ENCODE measurements around the gene DEGS1. TPM values are rescaled to one million over a fixed set of nuclear protein-coding genes. Genes with fewer than 3 reads are reported as not detected.

The DEGS1 gene
- 65.6 TPM for total RNA-seq

DNA sequence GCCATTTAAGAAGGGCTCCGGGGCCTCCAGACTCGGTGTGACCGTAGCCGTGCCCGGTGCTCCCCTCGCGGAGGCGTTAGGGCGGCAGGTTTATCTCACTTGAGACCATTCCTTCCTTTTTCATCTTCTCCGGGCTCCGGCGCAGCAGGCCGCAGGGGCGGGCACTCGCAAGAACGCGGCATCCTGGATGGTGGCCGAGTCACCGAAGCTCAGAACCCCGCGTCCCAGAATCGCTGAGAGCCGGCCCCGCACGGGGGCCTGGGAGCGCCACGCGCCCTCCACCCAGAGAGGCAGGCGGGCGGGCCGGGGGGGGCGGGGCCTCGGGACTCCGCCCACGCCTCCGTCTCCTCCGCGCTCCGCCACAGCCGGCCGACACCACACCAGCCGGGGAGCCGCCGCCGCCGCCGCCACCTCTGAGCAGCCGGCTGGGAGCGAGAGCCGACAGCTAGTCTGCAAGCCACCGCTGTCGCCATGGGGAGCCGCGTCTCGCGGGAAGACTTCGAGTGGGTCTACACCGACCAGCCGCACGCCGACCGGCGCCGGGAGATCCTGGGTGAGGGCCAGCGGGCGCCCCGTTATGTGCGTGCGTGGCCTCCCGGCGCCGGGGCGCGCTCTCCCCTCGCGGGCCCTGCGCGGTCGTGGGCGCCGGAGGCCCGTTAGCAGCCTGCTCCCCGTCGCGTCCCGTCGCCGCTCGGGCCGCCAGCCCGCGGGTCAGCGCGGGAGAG lies at the start of gene DEGS1:
Gene DEGS1 (plus strand): TSS at position 375 of the 725 bp plus-strand sequence. CDS start 97 bp downstream, at position 472.
- DNase-seq (ENCODE audit: low spot score in 2 of 2): peak; percentile 95 to 98
- no peak for FAIRE-seq

GRCh38 chr1:224133741-224134299 lies 49.2 kb upstream of the DEGS1 start:
- DNase-seq (ENCODE audit: low spot score in 2 of 2) (no peak), FAIRE-seq (no peak)

DNA sequence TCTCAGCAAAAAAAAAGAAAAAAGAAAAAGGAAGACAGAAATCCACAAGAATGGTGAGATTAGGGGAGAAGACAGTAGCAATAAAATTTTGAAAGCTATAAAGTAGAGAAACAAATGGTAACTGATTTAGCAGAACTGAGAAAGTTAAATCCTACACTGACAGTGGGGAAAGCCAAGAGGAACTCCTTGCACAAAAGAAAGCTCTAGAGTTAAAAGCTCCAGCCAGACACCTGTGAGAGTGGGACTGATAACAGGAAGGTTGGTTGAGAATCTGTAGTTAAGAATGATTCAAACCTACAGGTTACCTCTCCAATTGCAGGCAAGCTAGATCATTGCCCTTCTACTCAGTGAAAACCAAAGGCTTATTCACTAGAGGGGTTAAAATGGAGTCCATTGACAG lies 45.5 kb upstream of the DEGS1 start:
- FAIRE-seq: no peak
- DNase-seq (ENCODE audit: low spot score in 2 of 2): no peak

- FAIRE-seq (no peak), DNase-seq (ENCODE audit: low spot score in 2 of 2) (no peak)
These were observed 44.8 kb upstream of the DEGS1 start for GRCh38 chr1:224138198-224138597.

DNA sequence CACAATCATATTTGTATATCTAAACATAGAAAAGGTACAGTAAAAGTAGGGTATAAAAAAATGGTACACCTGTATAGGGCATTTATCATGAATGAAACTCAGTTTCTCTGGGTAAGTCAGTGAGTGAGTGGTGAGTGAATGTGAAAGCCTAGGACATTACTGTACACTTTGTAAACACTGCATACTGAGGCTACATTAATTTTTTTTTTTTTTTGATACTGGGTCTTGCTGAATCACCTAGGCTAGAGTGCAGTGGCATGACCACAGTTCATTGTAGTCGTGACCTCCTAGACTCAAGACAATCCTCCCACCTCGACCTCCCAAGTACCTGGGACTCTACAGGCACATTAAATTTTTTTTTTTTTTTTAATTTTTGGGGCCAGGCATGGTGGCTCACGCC lies 41.3 kb upstream of the DEGS1 start:
- no peak for DNase-seq (ENCODE audit: low spot score in 2 of 2)

GRCh38 chr1:224149709-224150108 lies 33.3 kb upstream of the DEGS1 start:
- DNase-seq (ENCODE audit: low spot score in 2 of 2) (no peak), FAIRE-seq (no peak)

More for the DNA sequence above, 41.3 kb upstream of the DEGS1 start:
- no peak for FAIRE-seq

- DNase-seq (ENCODE audit: low spot score in 2 of 2): no peak
- no peak for FAIRE-seq
These were observed 31.9 kb upstream of the DEGS1 start for GRCh38 chr1:224151117-224151516.

DNA sequence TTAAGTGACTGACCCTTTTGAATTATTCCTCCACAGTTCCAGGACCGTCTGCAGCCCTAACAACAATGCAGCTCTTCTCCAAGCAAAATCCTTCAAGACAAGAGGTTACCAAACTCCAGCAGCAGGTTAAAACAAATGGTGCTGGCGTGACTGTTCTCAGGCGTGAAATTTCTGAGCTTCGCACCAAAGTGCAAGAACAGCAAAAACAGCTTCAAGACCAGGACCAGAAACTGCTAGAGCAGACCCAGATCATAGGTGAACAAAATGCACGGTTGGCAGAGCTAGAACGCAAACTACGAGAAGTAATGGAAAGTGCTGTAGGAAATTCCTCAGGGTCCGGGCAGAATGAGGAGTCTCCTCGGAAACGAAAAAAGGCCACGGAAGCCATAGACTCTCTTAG lies 25.7 kb upstream of the DEGS1 start:
- FAIRE-seq (no peak), DNase-seq (ENCODE audit: low spot score in 2 of 2) (no peak)

GRCh38 chr1:224159541-224159940 lies 23.5 kb upstream of the DEGS1 start:
- no peak for FAIRE-seq
- DNase-seq (ENCODE audit: low spot score in 2 of 2): no peak

GRCh38 chr1:224160171-224160682 lies 22.8 kb upstream of the DEGS1 start:
- no peak for DNase-seq (ENCODE audit: low spot score in 2 of 2)
- no peak for FAIRE-seq

DNA sequence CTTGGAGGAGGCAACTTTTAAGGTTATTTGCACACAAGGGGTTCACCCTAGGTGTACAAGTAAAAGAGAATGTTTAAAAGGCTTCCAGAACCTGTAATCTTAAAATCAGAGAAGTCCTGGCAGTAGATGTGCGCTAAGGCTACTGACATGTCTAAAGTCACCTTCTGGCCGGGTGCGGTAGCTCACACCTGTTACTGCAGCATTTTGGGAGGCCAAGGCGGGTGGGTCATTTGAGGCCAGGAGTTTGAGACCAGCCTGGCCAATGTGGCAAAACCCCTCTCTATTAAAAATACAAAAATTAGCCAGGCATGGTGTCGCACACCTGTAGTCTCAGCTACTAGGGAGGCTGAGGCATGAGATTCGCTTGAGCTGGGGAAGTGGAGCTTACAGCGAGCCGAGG lies 20.3 kb upstream of the DEGS1 start:
- FAIRE-seq (no peak), DNase-seq (ENCODE audit: low spot score in 2 of 2) (no peak)

DNA sequence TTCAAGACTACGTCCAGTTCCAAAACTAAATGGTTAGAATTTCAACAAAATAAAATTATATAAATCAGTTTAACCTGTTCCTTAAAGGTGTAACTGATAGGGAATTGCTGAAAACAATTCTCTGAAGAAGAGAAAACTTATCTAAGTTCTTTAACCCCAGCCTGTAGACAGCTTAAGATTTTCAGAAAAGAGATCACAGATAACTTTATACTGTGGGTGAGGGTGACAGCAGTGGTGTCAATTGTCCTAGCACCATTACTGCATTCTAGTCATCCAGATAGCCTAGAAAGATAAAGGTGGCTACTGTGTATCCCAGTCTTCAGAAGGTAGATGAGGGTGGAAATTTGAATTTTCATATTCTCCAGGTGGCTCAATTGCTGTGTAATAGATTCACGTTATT lies 19.7 kb upstream of the DEGS1 start:
- DNase-seq (ENCODE audit: low spot score in 2 of 2): no peak

GRCh38 chr1:224168859-224169380 lies 14.1 kb upstream of the DEGS1 start:
- FAIRE-seq: no peak
- no peak for DNase-seq (ENCODE audit: low spot score in 2 of 2)

More for the DNA sequence above, 19.7 kb upstream of the DEGS1 start:
- FAIRE-seq: no peak

DNA sequence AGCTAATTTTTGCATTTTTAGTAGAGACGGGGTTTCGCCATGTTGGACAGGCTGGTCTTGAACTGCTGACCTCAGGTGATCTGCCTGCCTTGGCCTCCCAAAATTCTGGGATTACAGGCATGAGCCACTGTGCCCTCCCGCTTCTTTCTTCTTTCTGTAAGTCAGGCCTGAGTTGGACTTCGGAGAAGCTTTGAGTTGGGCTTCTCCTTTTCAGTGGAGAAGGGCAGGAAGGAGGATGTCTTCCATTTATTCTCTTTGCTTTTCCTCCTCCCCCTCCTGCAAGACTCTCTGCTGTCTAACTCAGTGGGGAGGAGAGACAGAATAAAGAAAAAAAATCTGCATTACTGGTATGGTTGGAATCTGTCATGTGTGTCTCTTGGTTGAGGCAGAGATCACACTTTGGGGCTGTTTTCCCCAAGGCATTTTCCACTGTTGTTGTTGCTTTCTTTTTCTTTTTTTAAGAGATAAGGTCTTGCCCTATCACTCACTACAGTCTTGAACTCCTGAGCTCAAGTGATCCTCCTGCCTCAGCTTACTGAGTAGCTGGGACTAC lies 13.2 kb upstream of the DEGS1 start:
- FAIRE-seq: no peak
- no peak for DNase-seq (ENCODE audit: low spot score in 2 of 2)

GRCh38 chr1:224170343-224170742 lies 12.7 kb upstream of the DEGS1 start:
- no peak for FAIRE-seq
- no peak for DNase-seq (ENCODE audit: low spot score in 2 of 2)

DNA sequence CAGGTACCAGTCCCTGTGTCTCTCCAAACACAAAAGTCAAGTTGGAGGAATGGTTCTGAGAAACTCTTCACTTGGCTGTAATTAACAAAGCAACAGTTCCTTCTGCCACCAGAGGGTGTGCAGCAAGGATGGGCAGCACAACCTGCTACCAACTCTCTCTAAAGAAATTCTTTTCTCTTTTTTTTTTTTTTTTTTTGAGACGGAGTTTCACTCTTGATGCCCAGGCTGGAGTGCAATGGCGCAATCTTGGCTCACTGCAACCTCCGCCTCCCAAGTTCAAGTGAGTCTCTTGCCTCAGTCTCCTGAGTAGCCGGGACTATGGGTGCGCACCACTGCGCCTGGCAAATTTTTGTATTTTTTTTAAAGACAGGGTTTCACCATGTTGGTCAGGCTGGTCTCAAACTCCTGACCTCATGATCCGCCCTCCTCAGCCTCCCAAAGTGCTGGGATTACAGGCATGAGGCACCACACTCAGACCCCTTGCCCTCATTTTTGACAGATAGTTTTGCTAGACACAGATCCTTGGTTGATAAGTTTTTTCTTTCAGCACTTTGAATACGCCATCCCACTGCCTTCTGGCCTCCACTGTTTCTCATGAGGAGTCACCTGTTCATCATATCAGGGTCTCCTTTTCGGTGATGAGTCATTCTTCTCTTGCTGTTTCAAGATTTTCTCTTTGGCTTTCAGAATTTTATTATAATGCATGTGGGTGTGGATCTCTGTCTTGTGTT lies 12.1 kb upstream of the DEGS1 start:
- DNase-seq (ENCODE audit: low spot score in 2 of 2) (peak in 1 of 2 donors; percentile 24), FAIRE-seq (no peak)

- FAIRE-seq: no peak
These were observed 10.8 kb upstream of the DEGS1 start for GRCh38 chr1:224172229-224172628.

GRCh38 chr1:224173523-224173922 lies 9.5 kb upstream of the DEGS1 start:
- FAIRE-seq: no peak
- no peak for DNase-seq (ENCODE audit: low spot score in 2 of 2)

More at GRCh38 chr1:224172229-224172628, 10.8 kb upstream of the DEGS1 start:
- no peak for DNase-seq (ENCODE audit: low spot score in 2 of 2)

GRCh38 chr1:224175617-224176016 lies 7.4 kb upstream of the DEGS1 start:
- DNase-seq (ENCODE audit: low spot score in 2 of 2) (no peak), FAIRE-seq (no peak)

GRCh38 chr1:224177356-224177999 lies 5.6 kb upstream of the DEGS1 start:
- DNase-seq (ENCODE audit: low spot score in 2 of 2): no peak
- no peak for FAIRE-seq
